GM23338 (cell line): ENCODE results near the gene SIRT7. TPM values are rescaled to one million over a fixed set of nuclear protein-coding genes. Genes with fewer than 3 reads are reported as not detected.

ENCODE experiments used
- ATAC-seq: fragments of 200-7000 bp; cut with Tn5 transposase; 3 replicates; pipeline ENCODE4 v1.9.1; 2020
- DNase-seq: peaks from one replicate; pipeline ENCODE4 v3.0.0-alpha.2; 2015; ENCODE audit warnings: low spot score
- H2AFZ ChIP-seq: fragments of 200-600 bp; sonication (generic); 2 replicates; pipeline ENCODE4 v1.8.0; 2016; ENCODE audit warnings: antibody characterized with exemption, mild to moderate bottlenecking, moderate library complexity
- H3F3A ChIP-seq: fragments of 200-600 bp; sonication (generic); replicated peaks from 2 replicates; pipeline ENCODE4 v1.8.0; 2017; ENCODE audit warnings: antibody characterized with exemption, mixed run types, low read depth
- H3K27ac ChIP-seq: fragments of 200-600 bp; sonication (generic); 2 replicates; pipeline ENCODE4 v1.6.1; 2016; ENCODE audit warnings: low read depth
- H3K27me3 ChIP-seq: fragments of 200-600 bp; sonication (generic); 2 replicates; pipeline ENCODE4 v1.8.0; 2016; ENCODE audit warnings: mild to moderate bottlenecking, mixed run types, moderate library complexity; ENCODE audit not compliant: insufficient read depth
- H3K36me3 ChIP-seq: fragments of 200-600 bp; sonication (generic); 2 replicates; pipeline ENCODE4 v1.8.0; 2016; ENCODE audit warnings: mild to moderate bottlenecking; ENCODE audit not compliant: insufficient read depth
- H3K4me1 ChIP-seq: fragments of 200-600 bp; sonication (generic); 2 replicates; pipeline ENCODE4 v1.8.0; 2016; ENCODE audit warnings: mild to moderate bottlenecking, moderate library complexity; ENCODE audit not compliant: insufficient read depth
- H3K4me2 ChIP-seq: fragments of 200-600 bp; sonication (generic); 2 replicates; pipeline ENCODE4 v1.7.1; 2017; ENCODE audit warnings: mixed run types
- H3K4me3 ChIP-seq: fragments of 200-600 bp; sonication (generic); 2 replicates; pipeline ENCODE4 v1.6.1; 2016; ENCODE audit warnings: mixed run types
- H3K79me2 ChIP-seq: fragments of 200-600 bp; sonication (generic); replicated peaks from 2 replicates; pipeline ENCODE4 v1.8.0; 2017; ENCODE audit warnings: mild to moderate bottlenecking; ENCODE audit not compliant: insufficient read depth
- H3K9me2 ChIP-seq: fragments of 200-600 bp; sonication (generic); 2 replicates; pipeline ENCODE4 v1.8.0; 2017; ENCODE audit not compliant: insufficient read depth
- H4K20me1 ChIP-seq: fragments of 200-600 bp; sonication (generic); replicated peaks from 2 replicates; pipeline ENCODE4 v1.8.0; 2017; ENCODE audit warnings: mild to moderate bottlenecking; ENCODE audit not compliant: insufficient read depth
- H3K27ac Mint-ChIP-seq: 2 replicates; pipeline ENCODE4 v1.8.0; 2020; ENCODE audit warnings: inconsistent platforms, mild to moderate bottlenecking, moderate library complexity, mixed read lengths
- H3K27me3 Mint-ChIP-seq: 3 replicates; pipeline ENCODE4 v1.8.0; 2022; ENCODE audit warnings: low read depth, mild to moderate bottlenecking, moderate library complexity, mixed read lengths, inconsistent platforms; ENCODE audit not compliant: insufficient read depth, poor library complexity
- H3K36me3 Mint-ChIP-seq: 3 replicates; pipeline ENCODE4 v1.8.0; 2021; ENCODE audit warnings: low read depth, mild to moderate bottlenecking, inconsistent platforms, moderate library complexity, mixed read lengths
- H3K4me1 Mint-ChIP-seq: 3 replicates; pipeline ENCODE4 v1.8.0; 2020; ENCODE audit warnings: mild to moderate bottlenecking, inconsistent platforms, mixed read lengths
- H3K4me3 Mint-ChIP-seq: 3 replicates; pipeline ENCODE4 v1.8.0; 2021; ENCODE audit warnings: moderate library complexity, mild to moderate bottlenecking, inconsistent platforms, mixed read lengths
- H3K9me3 Mint-ChIP-seq: 3 replicates; pipeline ENCODE4 v1.8.0; 2020; ENCODE audit warnings: moderate library complexity, mild to moderate bottlenecking, inconsistent platforms, mixed read lengths
- CTCF ChIP-seq, 2 experiments: fragments of 200-600 bp in 1 of 2; sonication (generic) in 1 of 2; conservative IDR thresholded peaks; 2 replicates each; pipeline versions ENCODE4 v1.5.1 to v1.6.1; 2016 to 2017; ENCODE audit warnings: antibody characterized with exemption in 2 of 2, low read depth in 2 of 2, mild to moderate bottlenecking in 2 of 2, moderate library complexity in 1 of 2
- JUNB ChIP-seq: IDR thresholded peaks from one replicate; pipeline ENCODE4 v1.6.1; 2016; ENCODE audit warnings: antibody characterized with exemption; ENCODE audit not compliant: unreplicated experiment
- NANOG ChIP-seq: IDR thresholded peaks from 2 replicates; pipeline ENCODE4 v1.6.1; 2016; ENCODE audit warnings: antibody characterized with exemption, borderline replicate concordance
- POLR2AphosphoS5 ChIP-seq: IDR thresholded peaks from 2 replicates; pipeline ENCODE4 v1.6.1; 2016; ENCODE audit warnings: antibody characterized with exemption, low read depth
- ZNF462 ChIP-seq: fragments of 250-450 bp; sonication (Bioruptor Pico); IDR thresholded peaks from 2 replicates; pipeline ENCODE4 v1.5.0; 2020; ENCODE audit warnings: mild to moderate bottlenecking, moderate library complexity
- polyA plus RNA-seq: library from polyadenylated mRNA; unstranded; fragments of >200 nt; fragmentation: Nextera tagmentation; extraction: Ambion mirVana; gene quantifications from 2 replicates; pipeline ENCODE4 v1.2.1, GENCODE V29; 2016
- total RNA-seq: library from RNA; depleted of rRNA; stranded (reverse); fragments of >200 nt; shearing (Covaris generic); gene quantifications from 2 replicates; pipeline ENCODE4 v1.2.3, GENCODE V29; 2014

Gene SIRT7
- total and polyA plus RNA-seq, 2 experiments from 2014 or later: 16.3 to 20.8 TPM

GRCh38 chr17:81870131-81870980 is 47.6 kb downstream of the SIRT7 start:
- Histone ChIP-seq H3K9me2 (no peaks in the 10 kb centered on the region), H2AFZ (no peak overlapping the region)

GRCh38 chr17:81869221-81870130 is 48.5 kb downstream of the SIRT7 start:
- H3K4me1 Mint-ChIP-seq: peaks cover 22% of the 10 kb centered on the region
- Histone ChIP-seq H3K27ac (peak overlapping the region; percentile 81), H2AFZ (no peak overlapping the region), H3K9me2 (no peaks in the 10 kb centered on the region), H3K4me3 (peak overlapping the region; percentile 85), H3K27me3 (no peaks in the 10 kb centered on the region), H3K4me2 (peak overlapping the region; percentile 94), H3K79me2 (peaks cover 7% of the 10 kb centered on the region; the same call in 1 of the 2 replicates), H3K36me3 (0 out of 2 replicates have a peak, but pooled peaks cover 6% of the 10 kb centered on the region), H4K20me1 (peaks cover 13% of the 10 kb centered on the region), H3K4me1 (peaks cover 12% of the 10 kb centered on the region), H3F3A (peaks cover 53% of the 10 kb centered on the region)
- peaks cover 45% of the 10 kb centered on the region for H3K27me3 Mint-ChIP-seq
- peak overlapping the region; percentile 80 for H3K4me3 Mint-ChIP-seq
- peak; percentile 51 for ATAC-seq
- H3K9me3 Mint-ChIP-seq: no peaks in the 10 kb centered on the region; the same call in 2 of the 3 replicates
- peak overlapping the region; percentile 91 for H3K27ac Mint-ChIP-seq
- DNase-seq: peak; percentile 65
- H3K36me3 Mint-ChIP-seq: peaks cover 9% of the 10 kb centered on the region; the same call in 2 of the 3 replicates
- TF ChIP-seq JUNB (no peak), POLR2AphosphoS5 (peak; percentile 8; the same call in 1 of the 2 replicates), CTCF (conservative IDR thresholded peaks at IDR 0.05; ENCODE audit: low read depth in 2 of 2) (peak; percentile 76 to 79), ZNF462 (no peak)

More at GRCh38 chr17:81870131-81870980, 47.6 kb downstream of the SIRT7 start:
- H3K4me1 ChIP-seq: peaks cover 12% of the 10 kb centered on the region
- no peaks in the 10 kb centered on the region for H3K27me3 ChIP-seq
- peak overlapping the region; percentile 94 for H3K4me2 ChIP-seq
- Mint-ChIP-seq H3K4me3 (peak overlapping the region; percentile 80), H3K27ac (peak overlapping the region; percentile 91; the same call in 1 of the 2 replicates), H3K4me1 (peaks cover 22% of the 10 kb centered on the region), H3K27me3 (peaks cover 46% of the 10 kb centered on the region), H3K36me3 (peaks cover 8% of the 10 kb centered on the region; the same call in 2 of the 3 replicates), H3K9me3 (no peaks in the 10 kb centered on the region; the same call in 2 of the 3 replicates)
- peaks cover 7% of the 10 kb centered on the region for H4K20me1 ChIP-seq
- H3K27ac ChIP-seq: peak overlapping the region; percentile 79
- peak; percentile 56 for DNase-seq
- H3K79me2 ChIP-seq: 0 out of 2 replicates have a peak, but pooled peaks cover 4% of the 10 kb centered on the region
- ATAC-seq: peak; percentile 8
- peaks cover 44% of the 10 kb centered on the region for H3F3A ChIP-seq
- peak overlapping the region; percentile 85 for H3K4me3 ChIP-seq
- H3K36me3 ChIP-seq: no peaks in the 10 kb centered on the region
- peak; percentile 38; the same call in 1 of the 2 replicates for TF ChIP-seq POLR2AphosphoS5
- no peak for TF ChIP-seq NANOG
